A549 (cell line): ENCODE data around the gene NOTCH2.

Experiments
- KDM5A ChIP-seq: fragments of 200-600 bp; sonication (generic); IDR thresholded peaks from 2 replicates; pipeline ENCODE4 v1.6.1; 2016; ENCODE audit warnings: antibody characterized with exemption, mild to moderate bottlenecking
- POLR2A ChIP-seq: IDR thresholded peaks from 2 replicates; pipeline ENCODE4 v1.6.1; 2012; ENCODE audit warnings: mild to moderate bottlenecking, low read length
- TF ChIP-seq, protein P1 (sequence below): fragments of >200 bp; sonication (Bioruptor Twin); formaldehyde crosslinking; IDR thresholded peaks from 3 replicates; pipeline ENCODE4 v1.5.1; 2016
- TF ChIP-seq, protein P2 (sequence below): fragments of 200-600 bp; sonication (generic); IDR thresholded peaks from 2 replicates; pipeline ENCODE4 v1.6.1; 2016; ENCODE audit warnings: antibody characterized with exemption, mild to moderate bottlenecking, moderate library complexity
- TF ChIP-seq, protein P3 (sequence below): IDR thresholded peaks from 2 replicates; pipeline ENCODE4 v1.6.1; 2012

DNA sequence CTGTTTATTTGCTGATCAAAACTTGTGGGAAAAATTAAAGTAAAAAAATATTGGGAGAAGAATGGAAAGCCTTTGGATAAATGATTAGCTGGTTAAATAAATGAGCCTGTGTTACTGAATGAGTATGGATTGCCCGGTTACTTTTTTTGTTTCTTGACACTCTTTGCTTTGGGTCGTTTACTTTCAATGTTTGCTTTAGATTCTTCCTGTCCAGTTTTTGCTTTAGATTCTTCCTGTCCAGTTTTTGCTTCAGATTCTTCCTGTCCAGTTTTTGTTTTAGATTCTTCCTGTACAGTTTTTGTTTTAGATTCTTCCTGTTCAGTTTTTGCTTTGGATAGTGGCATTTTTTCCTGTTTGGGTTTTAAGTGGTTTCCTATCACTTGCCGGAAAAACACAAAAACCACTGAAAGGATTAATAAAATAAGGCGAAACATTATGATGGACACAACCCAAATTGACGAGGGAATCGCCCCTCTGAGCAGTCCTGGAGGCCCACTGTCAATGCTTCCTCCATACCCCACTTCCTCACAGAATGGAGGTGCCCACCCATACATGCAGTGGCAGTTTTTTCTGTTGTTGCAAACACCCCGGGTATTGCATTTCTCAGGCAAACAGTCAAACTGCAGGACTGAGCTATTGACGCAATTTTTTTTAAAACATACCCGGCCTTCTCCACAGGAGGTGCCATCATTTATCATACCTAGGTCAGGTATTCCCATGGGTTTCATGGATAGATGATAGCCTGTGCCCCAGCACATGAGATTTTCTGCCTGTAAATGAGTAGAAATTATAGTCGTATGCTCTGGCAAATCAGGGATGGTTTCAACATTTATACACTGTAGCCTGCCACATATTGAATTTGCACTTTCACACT is 175.4 kb downstream of the NOTCH2 start:
- TF ChIP-seq, protein P1, sequence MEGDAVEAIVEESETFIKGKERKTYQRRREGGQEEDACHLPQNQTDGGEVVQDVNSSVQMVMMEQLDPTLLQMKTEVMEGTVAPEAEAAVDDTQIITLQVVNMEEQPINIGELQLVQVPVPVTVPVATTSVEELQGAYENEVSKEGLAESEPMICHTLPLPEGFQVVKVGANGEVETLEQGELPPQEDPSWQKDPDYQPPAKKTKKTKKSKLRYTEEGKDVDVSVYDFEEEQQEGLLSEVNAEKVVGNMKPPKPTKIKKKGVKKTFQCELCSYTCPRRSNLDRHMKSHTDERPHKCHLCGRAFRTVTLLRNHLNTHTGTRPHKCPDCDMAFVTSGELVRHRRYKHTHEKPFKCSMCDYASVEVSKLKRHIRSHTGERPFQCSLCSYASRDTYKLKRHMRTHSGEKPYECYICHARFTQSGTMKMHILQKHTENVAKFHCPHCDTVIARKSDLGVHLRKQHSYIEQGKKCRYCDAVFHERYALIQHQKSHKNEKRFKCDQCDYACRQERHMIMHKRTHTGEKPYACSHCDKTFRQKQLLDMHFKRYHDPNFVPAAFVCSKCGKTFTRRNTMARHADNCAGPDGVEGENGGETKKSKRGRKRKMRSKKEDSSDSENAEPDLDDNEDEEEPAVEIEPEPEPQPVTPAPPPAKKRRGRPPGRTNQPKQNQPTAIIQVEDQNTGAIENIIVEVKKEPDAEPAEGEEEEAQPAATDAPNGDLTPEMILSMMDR: no peak
- TF ChIP-seq, protein P2, sequence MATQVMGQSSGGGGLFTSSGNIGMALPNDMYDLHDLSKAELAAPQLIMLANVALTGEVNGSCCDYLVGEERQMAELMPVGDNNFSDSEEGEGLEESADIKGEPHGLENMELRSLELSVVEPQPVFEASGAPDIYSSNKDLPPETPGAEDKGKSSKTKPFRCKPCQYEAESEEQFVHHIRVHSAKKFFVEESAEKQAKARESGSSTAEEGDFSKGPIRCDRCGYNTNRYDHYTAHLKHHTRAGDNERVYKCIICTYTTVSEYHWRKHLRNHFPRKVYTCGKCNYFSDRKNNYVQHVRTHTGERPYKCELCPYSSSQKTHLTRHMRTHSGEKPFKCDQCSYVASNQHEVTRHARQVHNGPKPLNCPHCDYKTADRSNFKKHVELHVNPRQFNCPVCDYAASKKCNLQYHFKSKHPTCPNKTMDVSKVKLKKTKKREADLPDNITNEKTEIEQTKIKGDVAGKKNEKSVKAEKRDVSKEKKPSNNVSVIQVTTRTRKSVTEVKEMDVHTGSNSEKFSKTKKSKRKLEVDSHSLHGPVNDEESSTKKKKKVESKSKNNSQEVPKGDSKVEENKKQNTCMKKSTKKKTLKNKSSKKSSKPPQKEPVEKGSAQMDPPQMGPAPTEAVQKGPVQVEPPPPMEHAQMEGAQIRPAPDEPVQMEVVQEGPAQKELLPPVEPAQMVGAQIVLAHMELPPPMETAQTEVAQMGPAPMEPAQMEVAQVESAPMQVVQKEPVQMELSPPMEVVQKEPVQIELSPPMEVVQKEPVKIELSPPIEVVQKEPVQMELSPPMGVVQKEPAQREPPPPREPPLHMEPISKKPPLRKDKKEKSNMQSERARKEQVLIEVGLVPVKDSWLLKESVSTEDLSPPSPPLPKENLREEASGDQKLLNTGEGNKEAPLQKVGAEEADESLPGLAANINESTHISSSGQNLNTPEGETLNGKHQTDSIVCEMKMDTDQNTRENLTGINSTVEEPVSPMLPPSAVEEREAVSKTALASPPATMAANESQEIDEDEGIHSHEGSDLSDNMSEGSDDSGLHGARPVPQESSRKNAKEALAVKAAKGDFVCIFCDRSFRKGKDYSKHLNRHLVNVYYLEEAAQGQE: no peak
- TF ChIP-seq, protein P3, sequence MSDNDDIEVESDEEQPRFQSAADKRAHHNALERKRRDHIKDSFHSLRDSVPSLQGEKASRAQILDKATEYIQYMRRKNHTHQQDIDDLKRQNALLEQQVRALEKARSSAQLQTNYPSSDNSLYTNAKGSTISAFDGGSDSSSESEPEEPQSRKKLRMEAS: no peak
- TF ChIP-seq POLR2A (no peak), KDM5A (no peak)
